ENCODE results near the gene EMC1. TPM values are rescaled to one million over a fixed set of nuclear protein-coding genes. Genes with fewer than 3 reads are reported as not detected.
"Not testable (repeated sequence)": the region's sequence is repeated elsewhere in the genome, so short reads cannot be mapped to it uniquely, and the experiment has no call there.

The EMC1 gene
- polyA plus RNA-seq, 1 of the 3 experiments (the other 2 are of a cell fraction), result 87.6 TPM

DNA sequence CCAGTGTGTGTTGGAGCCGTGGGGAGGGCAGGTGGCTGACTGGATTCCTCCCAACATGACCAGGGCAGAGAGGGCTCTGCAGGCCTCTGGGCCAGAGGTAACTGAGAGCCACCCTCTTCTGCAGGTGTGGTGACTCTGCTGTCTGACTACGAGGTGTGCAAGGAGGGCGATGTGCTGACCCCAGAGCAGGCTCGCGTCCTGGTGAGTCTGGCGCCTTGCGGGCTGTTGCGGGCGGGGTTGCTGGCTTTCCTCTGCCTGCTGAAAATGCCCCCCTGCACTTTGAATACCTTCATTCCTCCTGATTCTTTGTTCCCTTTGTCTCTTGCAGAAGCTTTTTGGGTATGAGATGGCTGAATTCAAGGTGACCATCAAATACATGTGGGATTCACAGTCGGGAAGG is 7.0 kb upstream of the EMC1 start:
- no peak overlapping the region for H3K4me2 ChIP-seq
- TF ChIP-seq GATA2 (CRISPR knock-in tag; IDR thresholded peaks at IDR 0.05), result no peak
- WGBS (ENCODE audit: low lambda C conversion rate), result 88% methylated on average over 9 of the region's 10 CpGs
- POLR2A ChIA-PET, result no interaction called here
- CTCF ChIA-PET, result interaction anchor here (1.4 kb wide), 1 partner anchor 17 kb away, joined by 10 read pairs; no protein-coding TSS in a partner anchor
- no peak overlapping the region for H3K27ac ChIP-seq (ENCODE audit: low read depth in 2 of 2, low read length in 1 of 2)
- H3K79me2 ChIP-seq (ENCODE audit: insufficient read depth), result peaks cover 37% of the 10 kb centered on the region
- H4K20me1 ChIP-seq (ENCODE audit: insufficient read depth), result peaks cover 13% of the 10 kb centered on the region; the same call in 1 of the 2 replicates
- H3K9me2 ChIP-seq, result no peaks in the 10 kb centered on the region
- peaks cover 3% of the 10 kb centered on the region for H3F3A ChIP-seq (replicated peaks; ENCODE audit: insufficient read depth)
- no peaks in the 10 kb centered on the region for H3K9me3 ChIP-seq
- H3K27me3 ChIP-seq (ENCODE audit: insufficient read depth), result no peaks in the 10 kb centered on the region
- no peak overlapping the region for H3K4me3 ChIP-seq (ENCODE audit: low read depth in 2 of 2, low read length in 1 of 2)
- peaks cover 0 to 5% of the 10 kb centered on the region in 2 experiments; a peak in 1 of 4 replicates for H3K4me1 ChIP-seq (ENCODE audit: control insufficient read depth in 1 of 2, insufficient read depth in 2 of 2, low read depth in 1 of 2, low read length in 1 of 2)
- no peak overlapping the region for H3K9ac ChIP-seq
- no peak overlapping the region for H2AFZ ChIP-seq (ENCODE audit: low read depth)
- no peak for DNase-seq
- peaks cover 15 to 46% of the 10 kb centered on the region in 2 experiments for H3K36me3 ChIP-seq (replicated peaks in 1 of 2; ENCODE audit: control insufficient read depth in 1 of 2, insufficient read depth in 2 of 2, low read length in 1 of 2)

- TF ChIP-seq, protein P1, sequence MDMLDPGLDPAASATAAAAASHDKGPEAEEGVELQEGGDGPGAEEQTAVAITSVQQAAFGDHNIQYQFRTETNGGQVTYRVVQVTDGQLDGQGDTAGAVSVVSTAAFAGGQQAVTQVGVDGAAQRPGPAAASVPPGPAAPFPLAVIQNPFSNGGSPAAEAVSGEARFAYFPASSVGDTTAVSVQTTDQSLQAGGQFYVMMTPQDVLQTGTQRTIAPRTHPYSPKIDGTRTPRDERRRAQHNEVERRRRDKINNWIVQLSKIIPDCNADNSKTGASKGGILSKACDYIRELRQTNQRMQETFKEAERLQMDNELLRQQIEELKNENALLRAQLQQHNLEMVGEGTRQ (IDR thresholded peaks at IDR 0.05; ENCODE audit: borderline replicate concordance, low read depth, low read length), result no peak
- TF ChIP-seq NFIC (IDR thresholded peaks at IDR 0.05; ENCODE audit: borderline replicate concordance), result no peak
- TF ChIP-seq MAX (IDR thresholded peaks at IDR 0.05; ENCODE audit: low read depth), result no peak
- no peak for TF ChIP-seq EP300 (IDR thresholded peaks at IDR 0.05; ENCODE audit: borderline replicate concordance in 1 of 2, low read depth in 1 of 2, low read length in 1 of 2)
- TF ChIP-seq JUND (IDR thresholded peaks at IDR 0.05), result no peak
- no peak for TF ChIP-seq SIN3A (IDR thresholded peaks at IDR 0.05; ENCODE audit: borderline replicate concordance, low read depth, low read length)
- no peak for TF ChIP-seq MXI1 (IDR thresholded peaks at IDR 0.05; ENCODE audit: low read depth, low read length)
- ChIA-PET POLR2A (no interaction called here), CTCF (interaction anchor here (1.4 kb wide), 1 partner anchor 16 kb away, joined by 10 read pairs; no protein-coding TSS in a partner anchor)
- H3F3A ChIP-seq (replicated peaks; ENCODE audit: insufficient read depth), result peaks cover 3% of the 10 kb centered on the region
- no peak overlapping the region for H3K27ac ChIP-seq (ENCODE audit: low read depth in 2 of 2, low read length in 1 of 2)
- WGBS (ENCODE audit: low lambda C conversion rate), result 76% methylated on average over 11 of the region's 15 CpGs
- no peaks in the 10 kb centered on the region for H3K27me3 ChIP-seq (ENCODE audit: insufficient read depth)
- peaks cover 13% of the 10 kb centered on the region; the same call in 1 of the 2 replicates for H4K20me1 ChIP-seq (ENCODE audit: insufficient read depth)
- no peaks in the 10 kb centered on the region for H3K9me3 ChIP-seq
- H3K4me2 ChIP-seq, result no peak overlapping the region
- no peak overlapping the region for H3K4me3 ChIP-seq (ENCODE audit: low read depth in 2 of 2, low read length in 1 of 2)
- H2AFZ ChIP-seq (ENCODE audit: low read depth), result no peak overlapping the region
- H3K4me1 ChIP-seq (ENCODE audit: control insufficient read depth in 1 of 2, insufficient read depth in 2 of 2, low read depth in 1 of 2, low read length in 1 of 2), result peaks cover 7 to 10% of the 10 kb centered on the region in 2 experiments; a peak in 2 of 4 replicates
- DNase-seq, result no peak
- H3K9me2 ChIP-seq, result no peaks in the 10 kb centered on the region
- no peak overlapping the region for H3K9ac ChIP-seq
- H3K36me3 ChIP-seq (replicated peaks in 1 of 2; ENCODE audit: control insufficient read depth in 1 of 2, insufficient read depth in 2 of 2, low read length in 1 of 2), result peaks cover 15 to 46% of the 10 kb centered on the region in 2 experiments
- peaks cover 47% of the 10 kb centered on the region for H3K79me2 ChIP-seq (ENCODE audit: insufficient read depth)
These were observed 6.0 kb upstream of the EMC1 start for GRCh38 chr1:19257178-19257914.

DNA sequence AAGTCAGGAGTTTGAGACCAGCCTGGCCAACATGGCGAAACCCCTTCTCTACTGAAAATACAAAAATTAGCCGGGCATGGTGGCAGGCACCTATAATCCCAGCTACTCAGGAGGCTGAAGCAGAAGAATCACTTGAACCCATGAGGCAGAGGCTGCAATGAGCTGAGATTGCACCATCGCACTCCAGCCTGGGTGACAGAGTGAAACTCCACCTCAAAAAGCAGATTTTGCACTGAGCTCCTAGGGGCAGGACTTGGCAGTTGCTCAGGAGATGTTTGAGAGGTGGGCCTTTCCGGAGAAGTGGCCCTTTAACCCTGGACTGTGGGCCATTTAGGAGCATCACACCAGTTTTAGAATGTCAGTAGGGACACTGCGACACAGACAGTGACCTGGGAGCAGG is 5.0 kb upstream of the EMC1 start:
- H2AFZ ChIP-seq (ENCODE audit: low read depth); H3K9ac ChIP-seq; H3K27ac ChIP-seq (ENCODE audit: low read depth in 2 of 2, low read length in 1 of 2); H3K27me3 ChIP-seq (ENCODE audit: insufficient read depth); POLR2A ChIA-PET; H3K4me2 ChIP-seq; DNase-seq; H3K9me3 ChIP-seq; H3F3A ChIP-seq (replicated peaks; ENCODE audit: insufficient read depth); H3K9me2 ChIP-seq; H3K4me3 ChIP-seq (ENCODE audit: low read depth in 2 of 2, low read length in 1 of 2): not testable (repeated sequence)
- H3K79me2 ChIP-seq (ENCODE audit: insufficient read depth), result peaks cover 56% of the 10 kb centered on the region
- CTCF ChIA-PET, result interaction anchor here (1.8 kb wide), 1 partner anchor 143 kb away, joined by 3 read pairs; no protein-coding TSS in a partner anchor
- 97% methylated on average over 4 of the region's 5 CpGs for WGBS (ENCODE audit: low lambda C conversion rate)
- H4K20me1 ChIP-seq (ENCODE audit: insufficient read depth), result peaks cover 13% of the 10 kb centered on the region; the same call in 1 of the 2 replicates
- H3K4me1 ChIP-seq (ENCODE audit: control insufficient read depth in 1 of 2, insufficient read depth in 2 of 2, low read depth in 1 of 2, low read length in 1 of 2), result peaks cover 7 to 10% of the 10 kb centered on the region in 2 experiments; a peak in 2 of 4 replicates
- peaks cover 15 to 46% of the 10 kb centered on the region in 2 experiments for H3K36me3 ChIP-seq (replicated peaks in 1 of 2; ENCODE audit: control insufficient read depth in 1 of 2, insufficient read depth in 2 of 2, low read length in 1 of 2)

Data from SK-N-SH (cell line).